ENCODE results near the gene ZNF827. TPM values are rescaled to one million over a fixed set of nuclear protein-coding genes. Genes with fewer than 3 reads are reported as not detected.
A peak's percentile ranks its signal among the peaks of the same experiment; 100 is the strongest.

The ZNF827 gene
- polyA plus RNA-seq, 1 donor from 2014 or later, result 6.5 TPM

GRCh38 chr4:145939441-145939750 is 773 bp upstream of the ZNF827 start:
- peaks cover 2% of the 10 kb centered on the region for H3K36me3 Mint-ChIP-seq
- H3K27ac Mint-ChIP-seq, result peak overlapping the region in 2 of 3 donors; percentile 27 to 97
- peak overlapping the region; percentile 86 to 99 (median 92) for H3K4me3 Mint-ChIP-seq
- peaks cover 0 to 3% (median 0%) of the 10 kb centered on the region in 3 donors for H3K9me3 Mint-ChIP-seq
- H3K4me1 Mint-ChIP-seq, result peaks cover 17 to 28% (median 20%) of the 10 kb centered on the region in 3 donors
- H3K27me3 Mint-ChIP-seq, result no peaks in the 10 kb centered on the region

GRCh38 chr4:145937971-145938611 is 532 bp downstream of the ZNF827 start:
- Mint-ChIP-seq H3K36me3 (peaks cover 2% of the 10 kb centered on the region), H3K9me3 (peaks cover 0 to 3% (median 0%) of the 10 kb centered on the region in 3 donors), H3K4me1 (peaks cover 26 to 28% (median 27%) of the 10 kb centered on the region in 3 donors), H3K27ac (peak overlapping the region; percentile 77 to 97 (median 94)), H3K27me3 (no peaks in the 10 kb centered on the region), H3K4me3 (peak overlapping the region; percentile 86 to 99 (median 92))

- Mint-ChIP-seq H3K27me3 (no peaks in the 10 kb centered on the region), H3K36me3 (peaks cover 2% of the 10 kb centered on the region), H3K4me1 (peaks cover 27 to 32% (median 30%) of the 10 kb centered on the region in 3 donors), H3K4me3 (peak overlapping the region; percentile 88 to 99 (median 98)), H3K9me3 (peaks cover 0 to 3% (median 0%) of the 10 kb centered on the region in 3 donors), H3K27ac (peak overlapping the region; percentile 53 to 99 (median 96))
These were observed 1.4 kb downstream of the ZNF827 start for GRCh38 chr4:145936997-145937901.

DNA sequence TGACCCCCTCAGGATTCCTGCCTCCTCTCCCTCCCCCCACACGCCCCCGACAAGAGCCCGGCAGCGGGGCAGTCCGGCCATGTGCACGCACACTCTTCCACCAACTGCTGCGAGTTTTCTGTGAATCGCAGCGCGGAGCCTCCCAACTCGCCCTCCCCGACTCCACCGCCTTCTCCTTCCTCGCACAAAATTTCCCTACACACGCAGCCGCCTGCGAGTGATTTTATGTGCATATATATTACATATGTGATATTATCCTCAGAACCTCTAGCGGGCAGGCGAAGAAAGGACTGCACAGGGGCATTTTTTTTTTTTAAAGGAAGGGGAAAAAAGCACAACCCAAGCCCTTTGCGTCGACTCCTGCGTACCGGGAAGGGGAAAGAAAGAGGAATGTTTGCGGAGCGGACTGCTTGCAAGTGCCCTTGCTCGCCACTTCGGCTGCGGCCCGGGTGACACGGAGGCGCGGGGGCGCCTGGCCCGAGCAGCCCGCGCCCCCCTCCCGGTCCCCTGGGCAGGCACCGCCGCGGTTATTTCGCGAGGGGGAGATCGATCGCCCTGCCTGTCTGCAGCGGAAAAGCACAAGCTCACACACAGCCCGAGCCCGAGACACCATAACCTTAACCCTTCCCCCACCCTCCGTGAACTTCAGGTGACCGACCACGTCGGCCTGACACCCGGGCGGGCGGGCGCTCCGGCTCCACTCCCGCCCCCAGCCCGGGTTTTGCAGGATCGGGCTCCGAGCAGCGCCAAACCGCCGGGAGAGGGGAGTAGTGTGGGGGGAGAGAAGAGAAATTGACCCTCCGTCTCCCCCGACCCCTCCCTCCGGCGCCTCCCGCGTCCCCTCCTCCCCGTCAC is 2.3 kb downstream of the ZNF827 start:
- H3K27ac Mint-ChIP-seq, result peak overlapping the region; percentile 96 to 99 (median 96)
- H3K4me1 Mint-ChIP-seq, result peaks cover 31 to 38% (median 35%) of the 10 kb centered on the region in 3 donors
- H3K9me3 Mint-ChIP-seq, result peaks cover 0 to 3% (median 0%) of the 10 kb centered on the region in 3 donors
- H3K27me3 Mint-ChIP-seq, result no peaks in the 10 kb centered on the region
- H3K36me3 Mint-ChIP-seq, result peaks cover 2% of the 10 kb centered on the region
- H3K4me3 Mint-ChIP-seq, result peak overlapping the region; percentile 88 to 99 (median 98)

DNA sequence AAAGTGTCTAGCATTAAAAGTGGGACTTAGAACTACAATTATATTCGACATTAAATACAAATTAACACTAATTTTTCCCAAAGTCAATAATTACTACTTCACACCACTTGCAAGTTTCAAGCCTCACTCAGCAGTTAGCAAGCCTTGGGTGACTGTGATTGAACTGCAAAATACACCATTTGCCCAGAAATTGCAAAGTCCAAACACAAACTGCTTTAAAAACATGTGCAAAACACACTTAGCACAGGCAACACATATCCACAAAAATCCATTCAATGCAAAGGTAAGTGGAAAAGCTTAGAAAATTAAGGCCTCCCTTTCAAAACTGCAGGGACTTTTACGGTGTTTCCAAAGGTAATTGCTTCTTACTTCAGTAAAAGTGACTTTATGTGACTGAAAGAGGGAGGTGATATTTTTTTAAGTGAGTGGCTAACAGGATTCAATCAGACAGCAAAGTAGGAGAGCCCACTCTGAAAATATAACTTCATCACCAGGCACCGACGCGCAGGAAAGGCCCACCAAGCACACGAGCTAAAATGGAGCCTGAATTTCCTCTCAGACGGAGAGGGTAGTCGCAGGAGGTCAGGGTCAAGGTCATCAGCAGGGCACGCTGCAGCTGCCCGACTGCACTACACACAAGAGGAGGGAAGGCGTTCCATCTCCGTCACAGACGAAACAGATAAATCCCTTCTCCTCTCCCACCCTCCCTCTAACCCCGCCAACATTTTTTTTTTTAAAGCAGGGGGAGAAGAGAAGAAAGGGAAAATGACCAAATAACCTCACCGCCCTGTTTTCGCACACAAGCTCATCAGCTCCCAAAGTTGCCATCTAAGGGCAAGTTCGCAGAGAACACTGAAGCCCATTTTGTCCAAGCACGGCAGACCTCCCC is 3.1 kb downstream of the ZNF827 start:
- H3K4me3 Mint-ChIP-seq, result peak overlapping the region; percentile 88 to 99 (median 98)
- H3K36me3 Mint-ChIP-seq, result peaks cover 2% of the 10 kb centered on the region
- no peaks in the 10 kb centered on the region for H3K27me3 Mint-ChIP-seq
- H3K27ac Mint-ChIP-seq, result peak overlapping the region; percentile 96 to 99 (median 96)
- H3K9me3 Mint-ChIP-seq, result peaks cover 0 to 3% (median 0%) of the 10 kb centered on the region in 3 donors
- H3K4me1 Mint-ChIP-seq, result peaks cover 38 to 45% (median 44%) of the 10 kb centered on the region in 3 donors

GRCh38 chr4:145934434-145935047 is 4.1 kb downstream of the ZNF827 start:
- peak overlapping the region; percentile 79 to 99 (median 94) for H3K4me3 Mint-ChIP-seq
- H3K27me3 Mint-ChIP-seq, result no peaks in the 10 kb centered on the region
- H3K27ac Mint-ChIP-seq, result peak overlapping the region; percentile 51 to 96 (median 96)
- peaks cover 43 to 52% (median 51%) of the 10 kb centered on the region in 3 donors for H3K4me1 Mint-ChIP-seq
- peaks cover 2% of the 10 kb centered on the region for H3K36me3 Mint-ChIP-seq
- H3K9me3 Mint-ChIP-seq, result peaks cover 0 to 3% (median 0%) of the 10 kb centered on the region in 3 donors

- Mint-ChIP-seq H3K4me1 (peaks cover 39 to 52% (median 46%) of the 10 kb centered on the region in 3 donors), H3K27ac (peak overlapping the region in 2 of 3 donors; percentile 36 to 65), H3K9me3 (peaks cover 0 to 3% (median 0%) of the 10 kb centered on the region in 3 donors), H3K27me3 (no peaks in the 10 kb centered on the region), H3K4me3 (peak overlapping the region in 1 of 4 donors; percentile 99), H3K36me3 (peaks cover 2% of the 10 kb centered on the region)
These were observed 5.5 kb downstream of the ZNF827 start for GRCh38 chr4:145933134-145933533.

- no peak overlapping the region for H3K4me3 Mint-ChIP-seq
- peaks cover 39 to 57% (median 48%) of the 10 kb centered on the region in 3 donors for H3K4me1 Mint-ChIP-seq
- H3K27me3 Mint-ChIP-seq, result no peaks in the 10 kb centered on the region
- H3K36me3 Mint-ChIP-seq, result no peaks in the 10 kb centered on the region
- peak overlapping the region; percentile 11 to 74 (median 55) for H3K27ac Mint-ChIP-seq
- H3K9me3 Mint-ChIP-seq, result peaks cover 0 to 3% (median 0%) of the 10 kb centered on the region in 3 donors
These were observed 7.2 kb downstream of the ZNF827 start for GRCh38 chr4:145931403-145931802.

GRCh38 chr4:145930592-145930991 is 8.0 kb downstream of the ZNF827 start:
- Mint-ChIP-seq H3K4me1 (peaks cover 33 to 55% (median 44%) of the 10 kb centered on the region in 3 donors), H3K27ac (peak overlapping the region; percentile 11 to 48 (median 12)), H3K9me3 (peaks cover 0 to 5% (median 0%) of the 10 kb centered on the region in 3 donors), H3K36me3 (peaks cover 3% of the 10 kb centered on the region), H3K4me3 (no peak overlapping the region), H3K27me3 (no peaks in the 10 kb centered on the region)

DNA sequence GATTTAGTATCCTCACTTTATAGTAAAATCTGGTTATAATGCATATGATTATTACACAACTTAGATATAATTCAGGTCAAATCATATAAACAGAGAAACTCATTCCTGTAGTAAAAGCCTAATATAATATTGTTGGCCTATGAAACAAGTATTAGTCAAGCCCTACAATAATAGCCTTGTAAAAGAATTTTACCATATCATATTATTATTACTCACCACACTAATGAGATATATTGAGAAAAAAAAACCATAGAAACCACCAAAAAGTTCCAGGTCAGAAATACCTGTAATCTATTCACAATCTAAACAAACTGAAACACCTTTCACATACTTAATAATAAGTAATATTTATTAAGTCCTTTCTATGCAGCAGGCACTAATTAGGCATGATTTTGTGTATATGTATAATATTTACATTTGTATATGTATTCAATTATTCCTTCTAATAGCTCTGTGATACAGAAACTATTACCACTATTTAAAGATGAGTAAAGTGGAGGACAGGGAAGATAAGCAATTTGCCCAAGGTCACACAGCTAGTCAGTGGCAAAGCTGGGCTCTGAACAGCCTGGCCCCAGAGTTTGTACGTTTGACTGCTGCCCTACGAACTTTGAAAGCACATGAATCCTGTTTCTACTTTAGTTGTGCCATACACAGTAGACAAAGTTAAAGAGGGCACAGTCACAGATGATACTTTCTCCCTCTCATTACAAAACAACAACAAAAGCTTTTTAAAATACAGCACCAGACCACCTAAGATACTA is 9.0 kb downstream of the ZNF827 start:
- Mint-ChIP-seq H3K4me1 (peaks cover 26 to 46% (median 35%) of the 10 kb centered on the region in 3 donors), H3K36me3 (peaks cover 3% of the 10 kb centered on the region), H3K27ac (peak overlapping the region; percentile 11 to 72 (median 48)), H3K27me3 (no peaks in the 10 kb centered on the region), H3K4me3 (no peak overlapping the region), H3K9me3 (peaks cover 2 to 12% (median 3%) of the 10 kb centered on the region in 3 donors)

- Mint-ChIP-seq H3K36me3 (peaks cover 3% of the 10 kb centered on the region), H3K9me3 (peaks cover 2 to 12% (median 3%) of the 10 kb centered on the region in 3 donors), H3K4me3 (no peak overlapping the region), H3K27ac (peak overlapping the region in 1 of 3 donors; percentile 80), H3K4me1 (peaks cover 28 to 41% (median 30%) of the 10 kb centered on the region in 3 donors), H3K27me3 (no peaks in the 10 kb centered on the region)
These were observed 9.9 kb downstream of the ZNF827 start for GRCh38 chr4:145928748-145929147.

DNA sequence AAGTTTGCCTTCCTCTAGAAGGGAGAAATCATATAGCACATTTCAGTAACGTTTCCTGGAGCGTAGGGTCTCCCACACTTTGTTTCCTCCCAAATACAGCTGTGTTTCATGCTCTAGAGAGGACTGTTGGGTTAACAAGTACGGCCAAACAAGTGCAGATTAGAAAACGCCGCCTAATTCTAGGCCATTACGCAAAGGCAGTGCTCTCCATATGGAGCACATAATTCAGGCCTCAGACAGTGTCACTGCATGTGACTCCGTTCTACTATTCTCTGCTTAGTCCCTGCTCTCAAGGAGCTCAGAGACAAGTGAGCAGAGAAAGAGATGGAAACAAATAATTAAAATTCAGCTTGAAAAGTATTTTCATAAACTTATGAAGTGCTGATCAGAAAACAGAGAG is 11.6 kb downstream of the ZNF827 start:
- Mint-ChIP-seq H3K36me3 (peaks cover 3% of the 10 kb centered on the region), H3K4me1 (peaks cover 22 to 36% (median 23%) of the 10 kb centered on the region in 3 donors), H3K27me3 (no peaks in the 10 kb centered on the region), H3K4me3 (no peak overlapping the region), H3K27ac (peak overlapping the region in 1 of 3 donors; percentile 60), H3K9me3 (peaks cover 2 to 12% (median 3%) of the 10 kb centered on the region in 3 donors)
